OCI-LY7 (cell line): ENCODE results near the gene COPB2. TPM values are rescaled to one million over a fixed set of nuclear protein-coding genes. Genes with fewer than 3 reads are reported as not detected.

ENCODE experiments used
- BruUV-seq: library from RNA; stranded (reverse); fragments of 400-500 nt; replicated peaks from 2 replicates; lab custom pipeline; 2021; lab: Mats Ljungman, UMichigan
- CTCF ChIA-PET: fragments of 300-600 bp; sonication (Branson Sonifier 250); formaldehyde crosslinking; loops from one replicate; lab custom pipeline; 2022; ENCODE audit warnings: antibody characterized with exemption; ENCODE audit not compliant: unreplicated experiment; lab: Charles Lee
- POLR2A ChIA-PET: fragments of 300-600 bp; sonication (Branson Sonifier 250); formaldehyde crosslinking; loops from one replicate; lab custom pipeline; 2022; ENCODE audit warnings: antibody characterized with exemption; lab: Charles Lee
- DNase-seq: peaks from one replicate; pipeline ENCODE4 v3.0.0-alpha.2; 2015; ENCODE audit warnings: low spot score
- H2AFZ ChIP-seq: fragments of 200-600 bp; sonication (generic), shearing (Covaris generic); 2 replicates; pipeline ENCODE4 v1.6.1; 2014; ENCODE audit warnings: mild to moderate bottlenecking, antibody characterized with exemption, low read length, moderate library complexity
- H3K27ac ChIP-seq: fragments of 200-600 bp; sonication (generic); 2 replicates; pipeline ENCODE4 v1.5.1; 2014; ENCODE audit warnings: mixed run types, low read depth, mild to moderate bottlenecking, moderate library complexity, low read length, inconsistent platforms; ENCODE audit not compliant: poor library complexity, severe bottlenecking
- H3K36me3 ChIP-seq: fragments of 200-600 bp; sonication (generic); 2 replicates; pipeline ENCODE4 v1.6.1; 2014; ENCODE audit warnings: mild to moderate bottlenecking, antibody characterized with exemption, low read length, moderate library complexity, mixed read lengths; ENCODE audit not compliant: insufficient read depth
- H3K4me1 ChIP-seq: fragments of 200-600 bp; sonication (generic); 2 replicates; pipeline ENCODE4 v1.5.1; 2014; ENCODE audit warnings: mild to moderate bottlenecking, low read length; ENCODE audit not compliant: insufficient read depth, poor library complexity, severe bottlenecking
- H3K4me2 ChIP-seq: fragments of 200-600 bp; sonication (generic); 2 replicates; pipeline ENCODE4 v1.6.1; 2014; ENCODE audit warnings: mild to moderate bottlenecking, low read length
- H3K4me3 ChIP-seq: fragments of 200-600 bp; sonication (generic); 2 replicates; pipeline ENCODE4 v1.5.1; 2014; ENCODE audit warnings: mild to moderate bottlenecking, low read depth, low read length; ENCODE audit not compliant: poor library complexity, severe bottlenecking
- H3K79me2 ChIP-seq: fragments of 200-600 bp; sonication (generic); 2 replicates; pipeline ENCODE4 v1.6.1; 2016; ENCODE audit warnings: low read depth, mild to moderate bottlenecking, low read length, moderate library complexity, mixed read lengths; ENCODE audit not compliant: insufficient read depth
- H3K9me2 ChIP-seq: fragments of 200-600 bp; sonication (generic); 2 replicates; pipeline ENCODE4 v1.6.1; 2016; ENCODE audit warnings: mild to moderate bottlenecking, low read length, mixed read lengths; ENCODE audit not compliant: insufficient read depth
- H3K9me3 ChIP-seq: fragments of 200-600 bp; sonication (generic); 2 replicates; pipeline ENCODE4 v1.6.1; 2014; ENCODE audit warnings: mild to moderate bottlenecking, mixed run types, low read length, mixed read lengths
- H4K20me1 ChIP-seq: fragments of 200-600 bp; sonication (generic); 2 replicates; pipeline ENCODE4 v1.6.1; 2014; ENCODE audit warnings: mild to moderate bottlenecking, antibody characterized with exemption, low read length, moderate library complexity, mixed read lengths; ENCODE audit not compliant: insufficient read depth
- EZH2phosphoT487 ChIP-seq: fragments of 200-600 bp; sonication (generic); IDR thresholded peaks from 2 replicates; pipeline ENCODE4 v1.6.1; 2018; ENCODE audit warnings: low read depth, borderline replicate concordance, mild to moderate bottlenecking, mixed run types, antibody characterized with exemption, low read length, moderate library complexity, mixed read lengths
- intact Hi-C: fragments of 100-400 bp; cut with micrococcal nuclease; formaldehyde crosslinking; loops from one replicate; pipeline ENCODE4 v1.10.0; 2022; ENCODE audit not compliant: unreplicated experiment
- small RNA-seq: library from RNA; depleted of rRNA; stranded (forward); fragments of <200 nt; gene quantifications from one replicate; pipeline ENCODE3, GENCODE V24; 2014
- total RNA-seq, 2 experiments: library from RNA; depleted of rRNA in 1 of 2; stranded (reverse); fragments of >200 nt in 1 of 2; shearing (Covaris generic) in 1 of 2; gene quantifications; 2 replicates each; pipeline ENCODE4 v1.2.3, GENCODE V29; 2014 to 2022
- TF ChIP-seq, protein P1 (sequence below): fragments of 200-600 bp; sonication (generic); conservative IDR thresholded peaks from 2 replicates; pipeline ENCODE4 v1.5.1; 2014; ENCODE audit warnings: mild to moderate bottlenecking, antibody characterized with exemption, low read length, moderate library complexity, mixed read lengths

The COPB2 gene
- total RNA-seq, 2 experiments from 2014 or later = 67.9 to 106 TPM

DNA sequence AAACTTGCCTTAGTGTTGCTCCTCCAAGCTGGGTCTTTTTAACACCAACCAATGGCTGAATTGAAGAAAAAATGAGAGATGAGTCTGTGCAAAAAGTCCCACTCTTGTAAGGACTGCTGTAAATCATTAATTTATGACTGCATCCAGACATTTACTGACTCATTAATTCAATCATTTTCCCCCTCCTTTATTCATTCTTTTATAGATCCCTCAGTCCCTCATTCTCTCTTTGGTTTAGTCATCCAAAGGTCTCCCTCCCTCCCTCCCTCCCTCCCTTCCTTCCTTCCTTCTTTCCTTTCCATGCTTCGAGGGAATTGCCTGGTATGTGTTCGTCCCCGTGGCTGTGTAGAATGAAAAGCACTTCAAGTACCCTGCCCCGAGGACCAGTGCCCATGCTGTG lies 80.9 kb downstream of the COPB2 start:
- Histone ChIP-seq H2AFZ (no peak overlapping the region), H3K4me1 (no peaks in the 10 kb centered on the region), H3K9me2 (no peaks in the 10 kb centered on the region), H3K27ac (no peak overlapping the region), H3K9me3 (no peaks in the 10 kb centered on the region), H4K20me1 (no peaks in the 10 kb centered on the region), H3K4me2 (no peak overlapping the region), H3K4me3 (no peak overlapping the region), H3K79me2 (no peaks in the 10 kb centered on the region), H3K36me3 (no peaks in the 10 kb centered on the region)
- TF ChIP-seq EZH2phosphoT487 = no peak
- TF ChIP-seq, protein P1, sequence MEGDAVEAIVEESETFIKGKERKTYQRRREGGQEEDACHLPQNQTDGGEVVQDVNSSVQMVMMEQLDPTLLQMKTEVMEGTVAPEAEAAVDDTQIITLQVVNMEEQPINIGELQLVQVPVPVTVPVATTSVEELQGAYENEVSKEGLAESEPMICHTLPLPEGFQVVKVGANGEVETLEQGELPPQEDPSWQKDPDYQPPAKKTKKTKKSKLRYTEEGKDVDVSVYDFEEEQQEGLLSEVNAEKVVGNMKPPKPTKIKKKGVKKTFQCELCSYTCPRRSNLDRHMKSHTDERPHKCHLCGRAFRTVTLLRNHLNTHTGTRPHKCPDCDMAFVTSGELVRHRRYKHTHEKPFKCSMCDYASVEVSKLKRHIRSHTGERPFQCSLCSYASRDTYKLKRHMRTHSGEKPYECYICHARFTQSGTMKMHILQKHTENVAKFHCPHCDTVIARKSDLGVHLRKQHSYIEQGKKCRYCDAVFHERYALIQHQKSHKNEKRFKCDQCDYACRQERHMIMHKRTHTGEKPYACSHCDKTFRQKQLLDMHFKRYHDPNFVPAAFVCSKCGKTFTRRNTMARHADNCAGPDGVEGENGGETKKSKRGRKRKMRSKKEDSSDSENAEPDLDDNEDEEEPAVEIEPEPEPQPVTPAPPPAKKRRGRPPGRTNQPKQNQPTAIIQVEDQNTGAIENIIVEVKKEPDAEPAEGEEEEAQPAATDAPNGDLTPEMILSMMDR = no peak
- intact Hi-C loops = no loop called here
- no TSS peak for BruUV-seq
- CTCF ChIA-PET = no interaction called here
- POLR2A ChIA-PET = no interaction called here
- DNase-seq = no peak

DNA sequence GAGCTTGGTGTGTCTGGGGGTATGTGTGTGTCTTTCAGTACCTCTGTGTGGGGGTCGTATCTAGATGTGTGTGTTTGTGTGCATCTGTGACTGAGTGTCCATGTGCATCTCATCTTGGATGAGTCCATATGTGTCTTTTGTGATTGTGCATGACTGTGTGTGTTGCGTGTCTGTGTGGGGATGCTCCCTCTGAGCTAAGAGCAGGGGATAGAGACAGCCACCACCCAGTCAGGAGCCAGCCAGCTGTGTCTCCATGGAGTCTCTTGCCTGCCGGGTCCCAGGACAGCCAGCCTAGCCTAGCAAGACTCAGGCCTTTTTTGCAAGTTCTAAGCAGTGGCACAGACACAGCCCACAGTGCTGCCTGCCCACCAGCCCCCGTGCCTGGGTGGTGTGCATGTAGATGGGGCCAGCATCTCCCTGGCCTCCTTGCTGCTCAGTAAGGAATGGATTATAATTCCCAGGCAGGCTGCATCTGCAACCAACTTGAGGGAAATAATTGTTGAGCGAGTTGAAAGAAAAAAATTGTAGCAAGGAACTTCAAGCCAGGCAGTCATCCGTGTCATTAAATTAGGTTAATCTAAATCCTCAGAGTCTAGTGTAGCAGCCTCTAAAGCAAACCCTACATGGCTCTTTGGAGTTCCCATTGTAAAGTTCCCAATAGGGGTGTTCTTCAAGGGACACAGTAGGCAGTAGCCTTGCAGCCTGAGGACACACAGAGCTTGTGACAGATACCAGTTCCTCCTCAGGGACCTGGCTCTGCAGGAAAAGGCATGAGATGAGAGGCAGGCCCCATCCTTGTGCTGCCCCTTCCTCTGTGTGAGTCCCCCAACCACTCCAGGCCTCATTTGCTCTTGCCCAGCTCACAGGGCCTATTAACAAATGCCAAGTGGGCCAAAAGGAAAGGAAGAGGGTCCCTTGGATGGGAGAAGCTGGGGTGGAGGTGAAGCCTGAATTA lies 81.6 kb downstream of the COPB2 start:
- H3K4me2 ChIP-seq = no peak overlapping the region
- no peak for TF ChIP-seq EZH2phosphoT487
- TF ChIP-seq, protein P1 = no peak
- no peak for DNase-seq
- no peak overlapping the region for H2AFZ ChIP-seq
- ChIA-PET CTCF (no interaction called here), POLR2A (no interaction called here)
- H3K9me3 ChIP-seq = no peaks in the 10 kb centered on the region
- H4K20me1 ChIP-seq = no peaks in the 10 kb centered on the region
- H3K27ac ChIP-seq = no peak overlapping the region
- H3K4me1 ChIP-seq = no peaks in the 10 kb centered on the region
- no TSS peak for BruUV-seq
- intact Hi-C loops = no loop called here
- H3K79me2 ChIP-seq = no peaks in the 10 kb centered on the region
- H3K36me3 ChIP-seq = no peaks in the 10 kb centered on the region
- no peak overlapping the region for H3K4me3 ChIP-seq
- H3K9me2 ChIP-seq = no peaks in the 10 kb centered on the region

Small RNAs within 50 kb of the gene (small RNA-seq; reads per million reads assigned to genes)
- not detected for gene RF00026

Other genes with a start within 250 kb of the COPB2 start
- 54.9 and 71.1 TPM in 2 replicates for gene MRPS22, start 45.6 kb downstream of the COPB2 start, total RNA-seq (2014; rRNA removed; shearing (Covaris generic))
- gene MRPS22, start 45.6 kb downstream of the COPB2 start, total RNA-seq (2022) = 52.3 and 61.4 TPM in 2 replicates
- not detected in 2 replicates for gene RBP2, start 86.9 kb upstream of the COPB2 start, total RNA-seq (2014; rRNA removed; shearing (Covaris generic))
- gene RBP2, start 86.9 kb upstream of the COPB2 start, total RNA-seq (2022) = not detected in 2 replicates
- gene RBP1, start 150.1 kb upstream of the COPB2 start, total RNA-seq (2014; rRNA removed; shearing (Covaris generic)) = not detected in 2 replicates
- gene RBP1, start 150.1 kb upstream of the COPB2 start, total RNA-seq (2022) = not detected in 2 replicates